Activated gamma-delta T cell treated with Interleukin-2 at 50 U/mL for 16 hours (primary cell): Measurements from ENCODE around the gene DNMT3A.
A peak's percentile ranks its signal among the peaks of the same experiment; 100 is the strongest.

Experiments
- DNase-seq: peaks from one replicate; pipeline ENCODE4 v3.0.0-alpha.2; 2020

DNMT3A gene

DNA sequence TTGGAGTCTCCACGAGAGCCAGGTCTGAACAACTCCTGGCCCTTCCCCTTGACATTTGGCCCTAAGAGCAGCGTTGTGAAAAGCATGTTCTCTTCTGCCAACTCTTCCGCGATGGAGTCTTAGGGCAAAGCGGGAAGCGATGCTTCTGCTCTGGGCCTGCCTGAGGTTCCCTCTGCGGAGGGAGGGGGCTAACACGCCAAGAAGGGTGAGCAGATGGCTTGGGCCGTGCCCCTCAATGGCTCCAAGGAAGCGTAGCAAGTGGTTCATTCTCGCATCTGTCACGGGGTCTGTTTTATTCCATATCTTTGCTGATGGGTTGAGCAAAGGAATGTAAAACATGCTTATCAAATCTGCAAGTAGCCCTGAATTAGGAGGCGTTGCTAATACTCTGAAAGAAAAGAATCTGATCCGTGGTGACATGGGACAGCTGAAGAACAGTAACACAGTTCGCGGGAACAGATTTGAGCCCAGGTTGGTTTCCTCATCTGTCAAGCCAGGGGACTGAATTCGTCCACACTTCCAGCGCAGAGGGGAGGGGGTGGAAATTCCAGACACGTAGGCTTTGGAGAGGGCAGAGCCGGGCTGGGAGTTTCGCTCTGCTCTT, 38.0 kb downstream of the DNMT3A start:
- no peak for DNase-seq

DNA sequence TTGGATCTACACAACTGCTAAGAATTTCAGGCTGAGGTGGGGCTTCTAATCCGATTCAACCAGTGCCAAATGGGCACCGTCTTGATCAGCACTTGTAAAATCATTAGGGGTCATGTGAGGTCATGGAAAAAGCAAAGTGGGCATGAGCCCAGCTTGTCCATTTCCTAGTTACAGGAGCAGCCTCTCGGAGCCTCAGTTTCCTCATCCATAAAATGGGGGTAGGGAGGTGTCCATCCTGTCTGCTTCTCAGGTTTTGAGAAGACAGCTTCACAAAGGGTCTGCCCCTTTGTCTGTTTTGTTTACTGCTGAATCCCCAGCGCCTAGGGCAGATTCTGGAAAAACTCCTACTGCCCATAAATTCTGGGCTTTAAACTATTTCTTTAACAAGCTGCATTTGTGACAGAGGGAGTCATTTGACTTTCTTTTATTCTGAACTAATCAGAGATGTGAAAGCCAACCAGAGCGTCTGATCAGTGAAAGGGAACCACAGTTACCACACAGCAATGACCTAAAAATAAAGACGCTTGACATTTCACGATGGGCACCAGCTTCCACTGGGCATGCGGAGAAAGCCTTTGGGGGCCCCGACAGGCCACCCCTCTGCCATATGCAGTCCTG, 38.9 kb downstream of the DNMT3A start:
- DNase-seq: no peak

DNA sequence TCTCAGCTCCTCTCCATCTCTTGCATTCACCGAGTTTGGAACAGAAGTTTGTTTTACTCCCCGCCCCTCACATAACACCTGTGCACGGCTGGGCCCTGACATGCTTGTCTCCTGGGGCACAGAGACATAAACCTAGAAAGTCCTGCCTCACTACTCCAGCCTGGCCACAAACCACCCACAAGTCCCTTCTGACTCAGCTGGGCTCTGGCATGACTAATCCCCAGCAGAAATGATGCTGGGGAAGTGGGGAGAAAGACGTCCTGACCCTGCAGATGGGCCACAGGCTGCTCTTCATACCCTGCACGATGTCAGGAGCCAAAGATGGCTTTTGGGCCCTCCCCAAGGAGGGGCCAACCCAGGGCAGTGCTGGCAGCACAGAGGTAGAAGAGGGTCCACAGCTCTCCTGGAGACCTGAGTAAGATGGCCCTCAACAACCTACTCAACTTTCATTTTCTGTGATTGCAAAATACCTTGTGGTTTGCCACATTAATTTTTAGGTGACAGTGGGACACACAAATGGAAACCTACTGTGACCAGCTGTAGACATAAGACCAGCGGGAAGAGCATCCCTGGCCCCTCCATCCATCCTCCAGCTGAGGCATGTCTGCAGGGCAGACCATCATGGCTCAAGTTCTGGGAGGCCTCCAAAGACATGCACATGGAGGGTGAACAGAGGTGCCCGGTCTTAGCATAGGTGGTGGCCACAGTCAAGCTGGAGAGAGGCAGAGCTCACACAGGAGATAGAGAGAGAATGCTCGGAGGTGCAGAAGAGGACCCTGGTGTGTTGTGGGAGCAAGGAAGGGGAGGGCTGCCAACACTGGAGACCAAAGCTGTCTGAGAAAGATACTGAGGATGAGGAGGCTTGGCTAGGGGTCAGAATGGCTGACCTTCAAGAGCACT, 40.0 kb downstream of the DNMT3A start:
- peak; percentile 71 for DNase-seq

DNA sequence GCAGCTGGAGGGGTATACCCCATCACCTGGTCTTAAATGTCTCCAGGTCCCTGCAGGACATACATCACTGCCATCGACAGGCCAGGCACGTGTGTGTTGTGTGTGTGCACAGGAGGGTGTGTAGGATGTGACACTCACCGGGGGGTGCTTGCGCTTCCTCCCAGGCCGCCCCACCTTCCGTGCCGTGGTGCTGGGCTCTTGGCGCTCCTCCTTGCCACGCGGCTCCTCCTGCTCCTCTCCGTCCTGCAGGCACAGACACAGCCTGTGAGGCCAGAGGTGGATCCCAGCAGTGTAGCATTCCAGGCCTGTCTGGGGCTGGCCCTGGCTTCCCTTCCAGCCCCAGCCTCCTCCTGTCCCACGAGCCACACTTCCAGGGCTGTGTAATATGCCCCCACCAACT, 41.7 kb downstream of the DNMT3A start:
- DNase-seq: no peak

DNA sequence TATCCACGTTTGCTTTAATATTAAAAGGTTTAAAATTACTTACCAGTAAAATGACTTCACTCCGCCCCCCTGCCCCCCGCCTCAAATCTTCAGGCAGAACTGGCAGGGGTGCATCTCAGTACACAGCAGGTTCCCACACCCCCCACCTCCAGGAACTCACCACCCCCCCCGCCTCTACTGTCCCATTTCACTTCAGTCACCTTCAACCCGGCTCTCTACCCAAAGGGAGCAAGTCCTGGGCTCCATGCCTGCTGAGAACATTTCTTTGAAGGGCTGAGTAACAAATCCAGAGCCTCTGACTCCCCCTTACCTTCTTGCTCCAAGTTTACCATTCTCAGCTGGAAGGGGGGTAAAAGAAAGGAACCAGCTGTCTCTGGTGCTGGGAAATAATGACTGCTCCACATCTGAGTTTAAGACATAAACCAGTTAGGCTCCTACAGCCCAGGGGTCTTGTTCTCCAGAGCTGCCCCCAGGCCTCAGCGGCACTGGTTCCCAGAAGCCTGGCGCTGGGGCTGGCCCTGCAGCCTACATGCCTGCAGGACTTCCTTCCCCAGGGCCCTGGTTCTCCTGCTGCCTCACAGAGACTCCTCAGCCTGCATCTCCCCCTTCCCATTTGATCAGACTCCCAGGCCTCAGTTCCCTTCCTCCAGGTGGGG, 42.8 kb downstream of the DNMT3A start:
- no peak for DNase-seq

DNA sequence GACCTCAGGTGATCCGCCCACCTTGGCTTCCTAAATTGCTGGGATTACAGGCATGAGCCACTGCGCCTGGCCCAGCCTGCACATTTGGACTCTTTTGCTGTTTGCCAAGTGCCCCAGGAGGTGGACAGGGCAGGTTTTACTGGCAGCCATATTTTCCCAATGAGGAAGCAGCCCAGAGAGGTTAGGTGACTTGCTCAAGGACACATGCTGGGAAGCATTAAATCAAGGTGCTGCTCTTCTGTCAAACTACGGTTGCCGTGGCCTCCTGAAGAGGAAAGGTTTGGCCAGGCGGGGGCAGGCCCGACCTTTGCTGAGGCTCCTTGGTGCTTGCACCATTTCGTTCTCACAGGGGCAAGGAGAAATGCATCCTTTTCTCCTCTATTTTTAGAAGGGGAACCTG, 44.0 kb downstream of the DNMT3A start:
- no peak for DNase-seq

DNA sequence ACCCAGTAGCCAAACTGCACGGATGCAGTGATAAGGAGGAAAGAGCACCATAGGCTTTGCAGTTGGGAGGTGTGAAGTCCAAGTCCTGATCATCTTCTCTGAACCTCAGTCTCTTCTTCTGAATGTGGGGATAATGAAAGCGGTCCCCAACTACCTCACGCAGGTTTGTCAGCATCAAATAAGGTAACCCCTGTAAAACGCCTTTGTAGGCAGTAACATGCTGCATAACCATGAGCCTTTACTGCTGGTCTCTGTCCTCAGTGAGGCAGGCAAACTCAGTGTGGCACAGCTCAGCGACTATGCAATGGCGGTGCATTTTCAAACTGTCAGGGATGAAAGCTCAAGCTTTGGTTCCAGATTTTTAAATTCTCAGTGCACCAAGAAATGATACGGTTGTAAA, 46.1 kb downstream of the DNMT3A start:
- DNase-seq: no peak

DNA sequence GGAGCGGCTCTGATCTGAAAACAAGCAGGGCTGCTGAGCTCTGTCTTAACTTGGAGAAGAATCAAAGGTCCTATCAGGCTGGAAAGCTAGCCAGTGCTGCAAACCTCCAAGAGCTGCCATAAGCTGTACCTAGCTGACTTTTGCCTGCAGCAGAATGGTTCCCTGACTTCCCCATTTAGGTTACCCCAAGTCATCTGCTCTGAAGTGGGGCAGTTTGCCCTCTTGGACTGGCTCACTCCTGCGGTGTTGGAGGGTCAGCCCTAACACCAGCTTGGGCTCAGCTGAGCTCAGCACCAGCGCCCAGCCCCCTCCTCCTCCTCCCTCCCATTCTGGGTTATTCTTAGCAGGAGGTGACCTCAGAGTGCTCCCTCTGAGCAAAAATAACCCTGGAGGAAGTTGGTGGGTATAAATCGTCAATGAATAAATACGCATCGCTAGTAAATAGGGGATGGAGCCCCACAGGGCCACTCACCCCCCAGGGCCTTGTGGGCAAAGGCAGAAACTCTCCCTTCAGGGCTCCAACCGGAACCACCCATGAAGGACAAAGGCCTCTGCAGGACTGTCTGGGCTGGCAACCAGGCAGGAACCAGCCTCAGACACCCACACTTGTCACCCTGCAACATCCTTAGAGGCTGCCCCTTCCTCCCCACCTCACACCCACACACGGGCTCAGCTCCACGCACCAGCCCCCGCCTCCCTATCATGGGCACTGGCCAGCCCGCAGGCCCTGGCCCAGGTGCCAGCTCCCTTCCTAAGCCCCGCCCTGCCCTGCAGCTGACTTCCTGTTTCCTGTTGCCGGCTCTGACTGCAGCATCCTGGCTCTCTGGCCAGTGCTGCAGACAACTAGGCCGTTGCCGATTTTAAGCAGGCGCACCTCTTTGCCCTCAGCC, 46.9 kb downstream of the DNMT3A start:
- peak; percentile 85 for DNase-seq

DNA sequence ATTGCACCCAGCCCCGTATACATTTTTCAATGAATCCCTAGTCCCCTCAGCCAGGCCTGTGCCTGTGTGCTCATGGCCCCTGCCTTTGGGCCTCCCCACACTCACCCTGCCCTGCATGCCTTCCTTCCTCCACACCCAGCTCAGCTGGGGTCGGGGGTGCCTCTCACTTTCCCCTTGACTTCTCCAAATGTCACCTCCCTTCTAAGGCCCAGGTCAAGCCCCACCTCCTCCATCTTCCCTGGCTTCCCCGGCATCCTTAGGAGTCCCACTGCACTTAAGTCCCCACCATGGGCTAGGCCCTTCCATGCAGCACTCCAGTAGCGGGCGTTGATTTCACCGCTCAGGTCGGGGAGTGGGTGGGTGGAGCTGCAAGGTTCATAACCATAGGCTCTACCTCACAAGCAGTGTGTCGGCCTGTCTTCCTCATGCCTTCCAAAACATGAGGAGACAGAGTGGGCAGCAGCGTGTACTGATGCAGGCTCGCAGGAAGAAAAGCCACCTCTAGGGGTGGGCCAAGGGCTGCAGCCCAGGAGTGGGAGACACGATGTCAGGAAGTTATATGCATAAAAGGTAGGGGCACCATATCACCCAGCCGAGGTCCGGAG, 47.7 kb downstream of the DNMT3A start:
- DNase-seq: no peak

DNA sequence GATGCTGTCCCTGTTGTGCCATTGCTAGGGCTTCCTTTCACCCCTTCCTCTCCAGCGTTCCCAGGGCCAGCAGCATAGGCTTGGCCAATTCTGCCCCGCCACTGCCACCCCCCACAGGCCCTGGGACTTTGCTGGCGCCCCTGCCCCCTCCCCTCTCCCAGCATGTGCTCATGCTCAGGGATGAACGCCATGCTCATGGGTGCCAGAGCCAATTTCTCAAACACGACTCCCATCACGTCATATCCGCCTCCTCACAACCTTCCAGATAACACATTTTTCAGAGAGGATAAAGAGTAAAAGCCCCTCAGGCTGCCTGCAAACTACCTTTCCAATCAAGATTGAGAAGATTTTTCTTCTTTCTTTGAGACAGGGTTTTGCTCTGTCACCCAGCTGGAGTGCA, 48.6 kb downstream of the DNMT3A start:
- DNase-seq: no peak

DNA sequence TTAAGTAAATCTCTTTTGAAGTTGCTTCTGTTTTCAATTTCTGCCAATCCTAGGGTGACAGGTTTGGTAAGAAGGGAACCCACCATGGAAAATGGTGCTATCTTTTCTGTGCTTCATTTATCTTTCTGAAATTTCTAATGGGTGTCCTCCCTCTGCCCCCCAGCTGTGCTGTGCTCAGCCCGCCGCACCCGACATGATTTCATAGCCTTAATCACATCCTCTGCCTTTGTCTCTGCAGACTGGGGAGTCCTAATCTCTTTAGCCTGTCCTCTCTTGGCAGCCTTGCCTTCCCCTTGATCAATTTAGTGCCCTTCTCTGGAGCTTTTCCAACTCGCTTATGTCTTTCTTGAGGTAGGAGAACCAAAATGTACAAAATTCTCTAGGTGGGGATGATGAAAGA, 49.3 kb downstream of the DNMT3A start:
- no peak for DNase-seq

DNA sequence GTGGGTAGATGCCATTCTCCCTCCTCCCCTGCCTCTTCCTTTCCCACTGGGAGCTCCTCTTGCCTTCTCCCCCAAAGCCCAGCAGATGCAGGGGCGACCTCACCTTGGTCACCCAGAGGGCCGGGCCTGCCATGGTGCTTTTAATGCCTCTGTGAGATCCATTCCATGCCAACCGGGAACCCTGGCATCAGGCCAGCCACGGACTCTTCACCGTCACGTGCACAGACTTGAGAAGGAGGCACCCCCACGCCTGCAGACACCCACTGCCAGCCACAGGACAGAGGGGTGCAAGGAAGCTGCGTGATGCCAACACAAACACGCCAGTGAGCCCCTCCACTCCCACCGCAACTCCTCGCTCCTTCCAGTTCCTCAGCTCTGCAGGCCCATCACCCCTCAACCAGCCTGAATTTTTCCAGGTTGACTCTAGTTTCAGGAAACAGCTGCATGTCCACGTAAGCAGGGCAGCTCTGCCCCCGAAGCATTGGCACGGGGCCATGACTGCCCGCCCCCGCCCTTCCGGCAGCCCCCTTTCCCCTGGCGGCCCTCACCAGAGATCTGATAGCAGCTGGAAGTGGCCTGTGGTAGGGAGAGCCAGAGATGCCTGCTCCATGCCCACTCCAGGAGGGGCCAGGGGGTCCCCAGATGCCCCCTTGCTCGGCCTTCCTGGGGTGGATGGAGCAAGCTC, 50.8 kb downstream of the DNMT3A start:
- no peak for DNase-seq

DNA sequence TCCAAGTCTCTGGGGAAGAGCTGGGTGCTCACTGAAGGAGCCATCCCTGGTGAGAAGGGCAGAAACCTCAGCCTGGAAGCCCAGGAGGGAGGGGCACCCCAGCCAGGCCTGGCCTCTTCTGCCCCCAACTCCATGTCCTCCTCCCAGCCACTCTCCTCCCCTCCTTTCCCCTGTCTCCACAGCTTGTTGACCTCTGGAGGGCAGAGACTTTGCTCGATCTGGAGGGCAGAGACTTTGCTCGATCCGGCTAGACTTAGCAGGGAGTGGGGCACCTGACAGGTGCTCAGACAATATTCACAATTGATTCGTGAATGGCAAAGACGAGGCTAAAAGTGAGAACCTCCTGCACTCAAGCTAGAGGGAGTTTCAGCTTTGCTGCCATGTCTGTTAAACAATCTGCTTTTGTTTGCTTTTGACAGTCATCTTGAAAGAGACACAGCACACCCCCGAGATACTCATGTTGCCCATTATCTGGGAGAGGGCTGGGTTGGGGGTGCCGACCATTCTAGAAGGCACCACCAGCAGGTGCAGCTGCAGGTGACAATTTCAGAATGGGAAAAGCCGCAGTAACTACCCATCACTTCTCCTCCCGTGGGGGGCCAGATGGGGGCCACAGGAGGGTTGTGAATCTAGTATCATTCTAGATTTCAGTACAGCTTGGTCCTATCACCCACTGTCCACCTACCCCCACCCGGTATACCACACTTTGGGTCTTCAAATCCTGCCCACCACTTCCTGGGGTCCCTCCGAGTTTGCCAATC, 54.8 kb downstream of the DNMT3A start:
- no peak for DNase-seq

DNA sequence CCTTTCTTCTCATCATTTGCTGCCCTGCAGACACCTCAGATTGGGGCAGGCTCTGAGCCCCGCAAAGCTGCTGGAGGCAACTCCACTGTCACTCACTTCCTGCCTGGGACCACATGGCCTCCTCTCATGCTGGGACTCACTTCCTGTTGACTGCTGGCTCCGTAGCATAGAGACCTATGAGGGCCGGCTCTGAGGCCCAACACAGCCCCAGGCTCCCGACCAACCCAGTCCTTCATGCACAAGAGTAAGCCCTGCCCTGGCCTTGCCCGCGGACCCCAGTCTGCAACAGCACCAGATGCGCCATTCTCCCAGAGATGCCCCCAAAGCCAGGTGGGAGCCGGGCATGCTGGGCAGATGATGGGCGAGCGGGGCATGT, 55.7 kb downstream of the DNMT3A start:
- peak; percentile 77 for DNase-seq

DNA sequence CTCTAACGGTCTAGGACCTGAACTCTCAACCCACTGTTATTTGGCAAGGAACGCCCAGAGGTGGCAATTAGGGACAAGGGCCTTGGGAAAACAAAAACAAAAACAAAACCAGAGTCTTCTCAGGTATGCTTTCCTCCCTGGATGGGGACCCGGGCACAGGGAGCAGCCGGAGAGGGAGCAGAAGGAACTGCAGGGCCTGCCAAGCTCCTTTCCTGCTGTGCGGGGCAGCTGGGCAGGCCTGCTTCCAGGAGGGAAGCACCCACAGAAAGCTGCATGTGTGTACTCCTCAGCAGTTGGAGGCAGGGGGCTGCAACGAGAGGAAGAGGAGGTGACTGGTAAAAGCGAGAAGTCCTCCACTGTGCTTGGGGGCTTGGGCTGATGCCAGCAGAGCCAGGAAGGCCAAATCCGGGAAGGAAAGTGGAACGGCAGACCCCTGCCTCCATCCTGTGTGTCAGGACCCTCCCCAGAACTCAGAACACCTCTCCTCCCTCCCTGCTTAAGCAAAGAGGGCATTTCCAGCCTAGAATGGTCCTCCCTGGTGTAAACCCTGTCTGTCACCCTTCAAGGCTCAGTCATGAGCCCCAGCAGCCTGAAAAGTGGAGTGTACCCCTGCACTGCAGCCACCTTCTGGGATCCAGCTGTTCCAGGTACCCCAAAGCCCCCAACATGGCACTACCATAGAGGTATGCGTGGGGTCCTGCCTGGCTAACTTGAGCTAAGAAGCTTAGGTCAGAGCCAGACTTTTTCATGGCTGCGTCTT, 56.3 kb downstream of the DNMT3A start:
- no peak for DNase-seq

DNA sequence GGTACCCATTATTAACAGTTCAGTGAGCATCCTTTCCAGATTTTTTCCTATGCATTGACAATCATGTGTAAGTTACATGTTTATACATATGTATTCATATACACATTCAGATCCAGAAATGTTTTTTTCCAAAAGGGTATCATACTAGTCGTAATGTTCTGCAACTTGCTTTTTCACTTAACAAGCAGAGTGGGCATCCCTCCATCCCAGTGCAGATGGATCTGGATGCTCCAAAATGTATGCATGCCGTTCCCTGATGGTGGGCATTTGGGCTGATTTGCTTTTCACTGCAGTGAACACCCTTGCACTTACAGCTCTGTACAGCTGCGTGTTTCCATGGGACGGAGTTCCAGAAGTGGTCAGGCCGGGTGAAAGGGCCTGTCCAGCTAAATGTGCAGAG, 57.0 kb downstream of the DNMT3A start:
- no peak for DNase-seq

DNA sequence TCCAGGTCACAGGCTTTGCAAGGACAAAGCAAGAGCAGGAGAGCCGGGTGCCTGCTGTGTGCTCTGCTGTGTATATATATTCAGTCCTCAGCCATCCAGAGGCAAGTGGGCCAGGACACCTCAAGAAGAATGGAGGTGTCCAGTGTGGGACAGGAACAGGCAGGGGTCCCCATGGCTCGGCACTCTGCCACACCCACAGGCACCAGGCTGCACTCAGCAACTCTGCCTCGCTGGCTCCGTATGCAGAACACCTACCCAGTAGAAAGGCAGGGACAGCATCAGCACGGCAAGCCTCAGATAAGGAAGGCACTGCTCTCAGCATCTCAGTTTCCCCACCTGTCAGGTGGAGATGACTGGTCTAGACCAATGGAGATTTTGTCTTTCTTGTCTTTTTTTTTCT, 57.8 kb downstream of the DNMT3A start:
- no peak for DNase-seq

DNA sequence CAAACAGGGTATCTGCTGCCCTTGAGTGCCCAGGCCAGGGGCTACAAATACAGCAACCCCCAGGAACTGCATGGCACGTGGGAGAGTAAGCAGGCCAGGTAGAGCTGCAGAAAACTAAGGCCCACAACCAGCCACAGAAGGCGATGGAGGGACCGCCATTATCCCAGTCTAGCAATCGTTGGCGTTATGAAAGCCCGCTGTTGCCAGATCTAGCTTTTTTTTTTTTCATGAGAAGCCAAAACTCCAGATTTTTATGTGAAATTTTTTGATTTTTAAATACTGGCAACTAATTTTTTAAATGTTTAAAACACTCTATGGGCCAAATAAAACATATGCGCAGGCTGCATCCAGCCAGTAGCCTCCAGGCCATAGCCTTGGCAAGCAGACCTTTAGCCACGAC, 59.8 kb downstream of the DNMT3A start:
- no peak for DNase-seq

DNA sequence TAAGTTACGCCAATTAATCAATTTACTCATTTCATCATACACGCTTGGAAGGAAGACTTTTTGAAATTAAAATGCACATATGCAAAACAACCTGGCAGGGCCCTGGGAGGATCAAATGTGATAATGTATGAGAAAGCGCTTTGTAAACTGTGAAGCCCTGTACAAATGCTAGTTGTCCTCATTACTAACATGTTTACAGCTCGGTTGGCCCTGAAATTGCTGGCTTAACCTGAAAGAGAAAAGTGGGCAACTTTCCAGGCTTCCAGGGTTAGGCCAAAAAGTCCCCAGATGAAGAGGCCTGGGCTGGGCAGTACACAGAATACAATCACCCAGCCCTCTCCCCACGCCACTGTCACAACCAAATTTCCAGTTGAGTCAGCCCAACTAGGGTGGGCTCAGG, 60.2 kb downstream of the DNMT3A start:
- no peak for DNase-seq
